Measurements from ENCODE around the gene CAMKV. TPM values are rescaled to one million over a fixed set of nuclear protein-coding genes. Genes with fewer than 3 reads are reported as not detected.

CAMKV gene
- total and polyA plus RNA-seq, 7 donors, result 0.09 TPM; not detected in 6

DNA sequence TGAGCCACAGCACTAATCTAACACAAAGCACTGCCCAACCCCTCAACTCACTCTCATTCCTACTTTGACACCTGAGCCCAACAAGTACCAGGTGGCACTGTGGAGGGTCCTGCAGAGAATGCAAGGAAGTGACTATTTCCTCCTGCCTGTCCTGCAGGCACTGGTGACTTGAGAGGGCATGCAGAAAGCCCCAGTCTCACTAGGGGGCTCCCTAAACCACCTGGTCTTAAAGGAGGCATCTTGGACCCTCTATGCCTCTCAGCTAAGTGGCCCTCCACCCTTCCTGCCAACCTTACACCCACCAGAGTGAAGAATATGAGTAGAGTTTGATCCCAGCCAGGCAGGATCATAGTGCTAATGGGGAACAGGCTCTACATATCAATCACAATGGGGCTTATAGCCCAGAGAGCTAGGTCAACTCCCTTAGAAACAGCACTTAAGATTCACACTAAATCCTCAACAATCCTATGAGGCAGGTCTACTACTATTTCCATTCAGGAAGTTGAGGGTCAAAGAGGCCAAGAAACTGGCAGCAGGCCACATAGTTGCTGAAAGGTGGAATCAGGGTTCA, 28.5 kb downstream of the CAMKV start:
- Histone ChIP-seq H3K4me1 (peaks cover 14% of the 10 kb centered on the region), H3K27ac (no peak overlapping the region), H3K9me3 (no peaks in the 10 kb centered on the region), H3K27me3 (ENCODE audit: insufficient read depth in 3 of 3, low read length in 2 of 3) (no peaks in the 10 kb centered on the region), H3K4me3 (no peak overlapping the region), H3K36me3 (ENCODE audit: insufficient read depth in 1 of 2, low read depth in 1 of 2) (no peaks in the 10 kb centered on the region)
- ATAC-seq (peak in 1 of 4 donors; percentile 11), DNase-seq (no peak)
- intact Hi-C loops (cut with DNase I), result loop anchor here in 1 of 2 donors (5.0 kb wide), 1 partner anchor 124 kb away; the partner anchor contains the start of gene AMIGO3
- TF ChIP-seq, protein P1, sequence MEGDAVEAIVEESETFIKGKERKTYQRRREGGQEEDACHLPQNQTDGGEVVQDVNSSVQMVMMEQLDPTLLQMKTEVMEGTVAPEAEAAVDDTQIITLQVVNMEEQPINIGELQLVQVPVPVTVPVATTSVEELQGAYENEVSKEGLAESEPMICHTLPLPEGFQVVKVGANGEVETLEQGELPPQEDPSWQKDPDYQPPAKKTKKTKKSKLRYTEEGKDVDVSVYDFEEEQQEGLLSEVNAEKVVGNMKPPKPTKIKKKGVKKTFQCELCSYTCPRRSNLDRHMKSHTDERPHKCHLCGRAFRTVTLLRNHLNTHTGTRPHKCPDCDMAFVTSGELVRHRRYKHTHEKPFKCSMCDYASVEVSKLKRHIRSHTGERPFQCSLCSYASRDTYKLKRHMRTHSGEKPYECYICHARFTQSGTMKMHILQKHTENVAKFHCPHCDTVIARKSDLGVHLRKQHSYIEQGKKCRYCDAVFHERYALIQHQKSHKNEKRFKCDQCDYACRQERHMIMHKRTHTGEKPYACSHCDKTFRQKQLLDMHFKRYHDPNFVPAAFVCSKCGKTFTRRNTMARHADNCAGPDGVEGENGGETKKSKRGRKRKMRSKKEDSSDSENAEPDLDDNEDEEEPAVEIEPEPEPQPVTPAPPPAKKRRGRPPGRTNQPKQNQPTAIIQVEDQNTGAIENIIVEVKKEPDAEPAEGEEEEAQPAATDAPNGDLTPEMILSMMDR (IDR thresholded peaks at IDR 0.05), result peak; percentile 18

DNA sequence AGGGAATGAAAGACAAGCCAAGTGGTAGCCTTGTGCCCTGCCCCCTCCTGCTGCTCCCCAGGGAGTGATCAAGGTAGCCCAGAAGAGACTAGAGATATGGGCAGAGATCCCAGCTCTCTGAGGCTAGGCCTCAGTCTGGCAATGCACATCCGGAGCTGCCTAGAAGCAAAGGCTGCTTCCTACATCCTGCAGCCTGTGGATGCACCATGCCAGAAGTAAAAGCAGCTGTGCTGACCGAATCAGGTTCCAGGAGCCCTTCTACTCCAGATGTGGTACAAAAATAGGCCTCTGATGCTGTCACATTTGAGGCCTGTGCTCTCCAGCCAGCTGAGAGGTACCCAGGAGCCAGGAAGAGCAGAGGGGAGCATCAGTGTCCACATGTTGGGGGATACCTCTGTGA, 29.3 kb downstream of the CAMKV start:
- H3K27me3 ChIP-seq (ENCODE audit: insufficient read depth in 3 of 3, low read length in 2 of 3), result no peaks in the 10 kb centered on the region
- DNase-seq (no peak), ATAC-seq (peak in 1 of 4 donors; percentile 42)
- H3K27ac ChIP-seq, result no peak overlapping the region
- no peak overlapping the region for H3K4me3 ChIP-seq
- TF ChIP-seq, protein P1 (IDR thresholded peaks at IDR 0.05), result no peak
- H3K9me3 ChIP-seq, result no peaks in the 10 kb centered on the region
- intact Hi-C loops (cut with DNase I), result loop anchor here in 1 of 2 donors (5.0 kb wide), 1 partner anchor 123 kb away; the partner anchor contains the start of gene AMIGO3
- H3K4me1 ChIP-seq, result peaks cover 14% of the 10 kb centered on the region
- no peaks in the 10 kb centered on the region for H3K36me3 ChIP-seq (ENCODE audit: insufficient read depth in 1 of 2, low read depth in 1 of 2)
- WGBS, 3 donors, result 27 to 58% (median 48%) methylated on average over 2 of the region's 2 CpGs

GRCh38 chr3:49839193-49839809, 30.4 kb downstream of the CAMKV start:
- Histone ChIP-seq H3K9me3 (no peaks in the 10 kb centered on the region), H3K4me1 (peaks cover 14% of the 10 kb centered on the region), H3K36me3 (ENCODE audit: insufficient read depth in 1 of 2, low read depth in 1 of 2) (no peaks in the 10 kb centered on the region), H3K27me3 (ENCODE audit: insufficient read depth in 3 of 3, low read length in 2 of 3) (no peaks in the 10 kb centered on the region), H3K4me3 (no peak overlapping the region), H3K27ac (no peak overlapping the region)
- DNase-seq (peak; percentile 75 to 90), ATAC-seq (peak; percentile 79 to 98 (median 92))
- TF ChIP-seq, protein P1 (IDR thresholded peaks at IDR 0.05), result peak; percentile 92
- WGBS, 3 donors, result 31 to 39% (median 37%) methylated on average over 6 of the region's 6 CpGs
- intact Hi-C loops (cut with DNase I), result loop anchor here (1.0 kb wide), 2 partner anchors 37 to 136 kb away; no protein-coding TSS in a partner anchor

DNA sequence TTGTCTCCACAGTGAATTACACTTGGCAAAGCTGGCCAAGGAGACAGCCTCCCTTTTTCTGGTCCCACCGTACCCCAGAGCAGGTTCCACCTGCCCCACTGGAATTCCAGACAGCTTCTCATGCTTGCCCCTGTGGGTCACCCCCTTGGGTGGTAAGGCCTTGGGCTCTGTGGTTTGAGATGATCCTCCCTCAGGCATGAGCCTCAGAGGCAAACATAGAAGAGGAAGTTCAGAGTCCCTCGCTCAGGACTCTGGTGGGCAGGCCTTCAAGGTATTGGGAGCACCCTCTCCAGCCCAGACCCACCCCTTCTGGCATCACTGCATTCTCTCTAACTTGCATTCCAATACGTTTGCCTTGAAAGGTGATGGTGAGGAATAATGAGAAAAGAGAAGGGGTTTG, 38.4 kb downstream of the CAMKV start:
- no peaks in the 10 kb centered on the region for H3K27me3 ChIP-seq (ENCODE audit: insufficient read depth in 3 of 3, low read length in 2 of 3)
- no peak overlapping the region for H3K27ac ChIP-seq
- TF ChIP-seq, protein P1 (IDR thresholded peaks at IDR 0.05), result no peak
- H3K36me3 ChIP-seq (ENCODE audit: insufficient read depth in 1 of 2, low read depth in 1 of 2), result no peaks in the 10 kb centered on the region
- DNase-seq, result no peak
- no peak for ATAC-seq
- no peak overlapping the region for H3K4me3 ChIP-seq
- no peaks in the 10 kb centered on the region for H3K4me1 ChIP-seq
- H3K9me3 ChIP-seq, result no peaks in the 10 kb centered on the region
- intact Hi-C loops (cut with DNase I), result no loop called here
- 77 to 91% (median 85%) methylated on average over 3 of the region's 3 CpGs for WGBS, 3 donors
